ENCODE results near the gene SIGMAR1.
"Not testable (repeated sequence)": the region's sequence is repeated elsewhere in the genome, so short reads cannot be mapped to it uniquely, and the experiment has no call there.

The SIGMAR1 gene

DNA sequence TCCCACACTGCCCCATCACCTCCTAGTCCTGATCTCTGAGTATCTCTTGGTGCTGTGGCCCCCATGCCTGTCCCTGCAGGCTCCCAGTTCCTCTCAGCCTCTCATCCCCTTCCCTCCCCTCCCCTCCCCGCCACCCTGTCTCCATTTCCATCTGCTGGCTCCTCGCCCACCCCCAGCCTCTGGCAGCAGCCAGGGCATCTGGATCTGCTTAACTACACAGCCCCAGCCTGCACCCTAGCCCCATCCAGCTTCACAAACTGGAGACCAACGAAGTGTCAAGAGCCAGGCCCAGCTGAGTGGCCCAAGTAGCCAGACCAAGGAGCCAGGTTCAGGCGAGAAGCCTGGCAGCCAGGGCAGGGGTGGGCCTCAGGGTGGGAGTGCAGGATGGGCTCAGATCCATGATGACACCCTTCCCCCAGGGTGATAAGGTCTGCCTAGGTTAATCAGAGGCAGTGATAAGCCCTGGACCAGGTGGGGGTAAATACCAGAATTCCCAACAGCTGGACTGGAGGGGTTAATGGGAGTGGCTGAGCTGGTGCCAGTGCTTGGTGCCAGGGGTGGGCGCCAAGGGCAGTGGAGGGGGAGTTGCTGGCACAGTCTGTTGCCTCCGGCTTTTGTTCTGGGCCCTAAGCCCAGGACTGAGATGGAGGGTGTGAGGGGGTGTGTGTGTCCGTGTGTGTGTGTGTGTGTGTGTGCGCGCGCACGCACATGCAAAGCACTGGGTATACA is 16.9 kb upstream of the SIGMAR1 start:
- peak; percentile 81 for DNase-seq

DNA sequence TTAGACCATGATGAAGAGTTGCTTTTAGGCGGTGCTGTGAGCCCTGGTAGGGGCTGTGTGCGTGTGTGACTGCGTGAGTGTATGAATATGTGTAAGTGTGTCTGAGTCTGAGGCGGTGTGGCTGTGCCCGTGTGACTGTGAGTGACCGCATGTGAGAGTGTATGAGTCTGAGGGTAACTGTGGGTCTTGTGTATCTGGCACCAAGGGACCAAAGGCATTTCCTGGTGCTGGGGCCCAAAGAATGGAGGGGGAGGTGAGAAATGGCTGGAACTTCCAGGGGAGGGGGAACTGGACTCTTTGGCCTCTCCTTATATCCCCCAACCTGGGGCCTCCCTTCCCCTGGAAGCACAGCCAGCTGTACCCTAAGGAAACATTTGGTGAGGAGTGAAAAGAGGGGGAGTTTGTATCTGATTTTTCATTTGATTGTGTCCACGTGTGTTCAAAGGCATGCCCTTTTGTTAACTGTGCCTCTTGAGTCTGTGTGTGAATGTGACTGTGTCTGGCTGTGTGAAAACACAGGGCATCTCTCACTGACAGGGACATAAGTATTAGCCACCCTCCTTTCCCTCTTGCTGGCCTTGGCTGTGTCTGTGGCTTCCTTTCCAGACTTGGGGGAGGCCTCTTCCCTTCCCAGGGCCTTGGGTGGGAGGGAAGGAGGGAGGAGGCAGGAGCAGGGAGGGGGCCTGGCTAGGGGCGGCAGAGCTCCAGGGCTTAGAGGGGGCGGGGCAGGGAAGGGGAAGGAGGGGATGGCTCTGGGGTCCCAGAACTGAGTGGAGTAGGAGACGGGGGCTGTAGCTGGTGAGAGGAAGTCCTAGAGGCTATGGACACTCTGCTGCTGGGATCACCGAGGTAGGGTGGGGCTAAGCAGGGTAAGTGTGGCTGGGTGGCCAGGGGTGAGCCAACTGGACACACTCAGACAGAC is 15.8 kb upstream of the SIGMAR1 start:
- DNase-seq, result no peak

DNA sequence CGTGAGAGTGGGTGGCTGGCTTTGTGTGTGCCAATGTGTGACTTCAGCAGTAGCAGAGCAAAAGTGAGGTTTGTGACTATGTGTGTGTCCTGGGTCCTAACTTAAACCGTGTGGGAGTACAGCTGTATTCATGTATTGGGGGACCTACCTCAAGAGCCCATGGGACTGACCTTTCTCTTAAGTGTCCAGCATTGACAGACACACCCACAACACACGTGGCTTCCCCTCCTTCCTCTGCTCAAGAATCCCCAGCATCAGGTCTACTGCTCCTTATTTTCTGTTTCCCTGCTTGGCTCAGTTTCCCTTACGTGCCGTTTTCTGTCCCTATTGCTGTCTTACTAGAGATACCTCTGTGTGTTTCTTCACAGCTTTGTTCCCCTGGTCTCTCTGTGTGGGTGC is 15.0 kb upstream of the SIGMAR1 start:
- no peak for DNase-seq

GRCh38 chr9:34651876-34652601 is 14.5 kb upstream of the SIGMAR1 start, which contains the start of gene IL11RA:
Gene IL11RA, plus strand, starts transcription at chr9:34652185. Its CDS starts 3,033 bp downstream, at chr9:34655218.
- peak; percentile 89 for DNase-seq

DNA sequence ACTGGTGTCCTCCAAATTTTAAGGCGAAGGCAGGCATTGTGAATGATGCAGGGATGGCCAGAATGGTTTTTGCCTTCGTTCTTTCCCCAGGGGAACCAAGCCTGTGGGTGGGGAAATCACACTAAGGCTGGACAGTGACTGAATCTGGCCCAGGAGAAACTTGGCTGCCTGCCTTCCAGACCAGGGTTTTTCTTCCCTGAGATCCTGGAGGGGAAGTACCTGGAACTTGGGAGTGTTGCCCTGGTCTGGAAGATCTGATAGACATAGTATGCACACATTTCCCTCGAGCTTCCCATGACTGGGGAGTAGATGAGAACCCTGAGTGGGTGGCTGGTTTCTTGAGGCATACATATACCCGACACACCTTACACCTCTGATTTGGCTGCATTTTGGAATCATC is 13.7 kb upstream of the SIGMAR1 start:
- DNase-seq, result no peak

GRCh38 chr9:34650816-34651215 is 13.2 kb upstream of the SIGMAR1 start:
- DNase-seq, result peak; percentile 24

- DNase-seq, result no peak
These were observed 11.1 kb upstream of the SIGMAR1 start for GRCh38 chr9:34648673-34649072.

GRCh38 chr9:34647651-34648050 is 10.1 kb upstream of the SIGMAR1 start:
- no peak for DNase-seq

DNA sequence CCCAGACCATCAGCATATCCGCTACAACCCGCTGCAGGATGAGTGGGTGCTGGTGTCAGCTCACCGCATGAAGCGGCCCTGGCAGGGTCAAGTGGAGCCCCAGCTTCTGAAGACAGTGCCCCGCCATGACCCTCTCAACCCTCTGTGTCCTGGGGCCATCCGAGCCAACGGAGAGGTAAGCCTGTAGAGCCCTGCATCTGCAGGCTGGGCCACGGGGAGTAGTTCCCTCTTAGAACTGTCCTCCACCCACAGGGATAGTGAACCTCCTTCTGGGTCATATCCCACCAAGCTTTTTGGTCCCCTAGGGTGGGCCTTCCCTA is 9.5 kb upstream of the SIGMAR1 start:
- DNase-seq, result no peak

DNA sequence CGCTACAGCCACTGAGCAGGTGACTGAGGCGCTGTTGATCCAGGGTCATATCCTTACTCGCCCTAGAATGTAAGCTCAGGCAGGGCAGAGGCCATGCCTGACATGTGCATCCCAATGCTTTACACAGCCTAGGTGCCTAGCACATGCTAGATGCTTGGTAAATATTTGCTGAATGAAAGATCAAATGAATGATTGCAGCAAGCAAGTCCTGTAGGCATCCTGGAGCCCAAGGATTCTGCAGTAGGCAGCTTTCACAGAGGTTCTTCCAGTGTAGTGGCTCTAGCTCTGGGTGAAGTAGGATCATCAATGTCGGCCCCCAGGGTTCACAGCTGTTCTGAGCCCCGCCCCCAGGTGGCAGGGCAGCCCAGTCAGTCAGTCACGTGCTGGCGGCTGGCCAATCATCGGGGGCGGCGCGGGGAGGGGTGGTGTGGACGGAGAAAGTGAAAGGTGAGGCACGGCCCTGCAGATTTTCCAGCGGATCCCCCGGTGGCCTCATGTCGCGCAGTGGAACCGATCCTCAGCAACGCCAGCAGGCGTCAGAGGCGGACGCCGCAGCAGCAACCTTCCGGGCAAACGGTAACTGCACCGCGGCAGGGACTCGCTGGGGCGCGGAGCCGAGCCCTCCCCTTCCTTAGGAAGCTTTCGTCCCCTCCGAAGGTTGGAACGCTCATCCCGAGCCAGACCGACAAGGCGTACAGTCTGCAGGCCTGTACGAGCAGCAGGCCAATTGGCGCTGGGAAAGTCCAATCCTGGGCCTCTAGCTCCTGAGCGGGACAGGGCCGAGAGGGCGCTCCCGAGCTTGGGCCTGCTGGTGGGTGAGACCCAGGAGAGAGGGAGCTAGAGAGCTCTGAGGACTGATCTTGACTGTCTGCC is 8.9 kb upstream of the SIGMAR1 start, which contains the start of gene GALT:
Gene GALT (plus strand): TSS at position 465 of the 873 bp plus-strand sequence. CDS start 30 bp downstream, at position 495.
- DNase-seq, result peak; percentile 89

- no peak for DNase-seq
These were observed 7.3 kb upstream of the SIGMAR1 start for GRCh38 chr9:34644766-34645314.

GRCh38 chr9:34642679-34643078 is 5.1 kb upstream of the SIGMAR1 start:
- DNase-seq, result no peak

DNA sequence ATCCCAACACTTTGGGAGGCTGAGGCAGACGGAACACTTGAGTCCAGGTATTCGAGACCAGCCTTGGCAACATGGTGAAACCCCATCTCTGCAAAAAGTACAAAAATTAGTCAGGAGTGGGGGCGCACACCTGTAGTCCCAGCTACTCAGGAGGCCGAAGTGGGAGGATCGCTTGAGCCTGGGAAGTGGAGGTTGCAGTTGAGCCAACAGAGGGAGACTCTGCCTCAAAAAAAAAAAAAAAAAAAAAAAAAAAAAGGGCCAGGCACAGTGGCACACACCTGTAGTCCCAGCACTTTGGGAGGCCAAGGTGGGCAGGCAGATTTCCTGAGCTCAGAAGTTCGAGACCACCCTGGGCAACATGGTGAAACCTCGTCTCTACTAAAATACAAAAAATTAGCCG is 1.7 kb upstream of the SIGMAR1 start:
- not testable (repeated sequence) for DNase-seq

- DNase-seq, result no peak
These were observed 505 bp upstream of the SIGMAR1 start for GRCh38 chr9:34638138-34638445.

DNA sequence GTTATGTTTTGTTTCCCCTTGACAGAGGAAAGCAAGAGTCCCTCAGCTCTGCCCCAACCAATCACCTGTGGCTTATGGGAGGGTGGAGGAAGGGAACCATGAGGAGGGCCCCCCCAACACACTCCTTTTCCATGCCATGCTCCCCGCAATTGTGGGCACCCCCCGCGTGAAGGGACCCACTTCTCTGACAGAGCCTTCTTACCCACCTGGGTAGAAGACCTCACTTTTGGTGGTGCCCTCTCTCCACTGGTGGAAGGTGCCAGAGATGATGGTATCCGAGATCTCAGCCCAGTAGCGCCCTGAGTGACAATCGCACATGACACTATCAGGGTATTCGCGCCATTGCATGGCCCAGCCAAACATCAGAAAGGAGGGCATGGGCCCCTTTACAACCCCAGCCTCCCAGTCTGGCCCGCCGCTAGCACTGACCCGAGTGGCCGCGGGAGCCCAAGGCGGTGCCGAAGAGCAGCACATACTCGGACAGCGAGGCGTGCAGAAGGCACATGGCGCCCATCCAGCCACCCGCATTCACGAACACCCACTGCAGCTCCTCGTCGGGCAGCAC is 714 bp downstream of the SIGMAR1 start:
- no peak for DNase-seq

DNA sequence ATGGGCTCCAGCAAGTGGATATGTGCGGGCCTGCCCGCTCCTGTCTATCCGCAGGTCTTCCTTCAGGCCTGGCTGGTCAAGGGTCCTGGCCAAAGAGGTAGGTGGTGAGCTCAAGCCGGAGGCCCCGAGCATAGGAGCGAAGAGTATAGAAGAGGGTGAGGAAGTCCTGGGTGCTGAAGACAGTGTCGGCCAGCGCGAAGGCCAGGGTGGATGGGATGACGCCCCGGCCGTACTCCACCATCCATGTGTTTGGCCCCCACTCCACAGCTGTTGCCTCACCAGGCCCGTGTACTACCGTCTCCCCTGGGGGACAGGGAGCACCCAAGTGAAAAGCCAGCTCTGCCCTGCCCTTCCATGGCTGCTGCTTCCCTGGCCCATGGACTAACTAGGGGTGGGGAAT is 2.0 kb downstream of the SIGMAR1 start:
- DNase-seq, result no peak

GRCh38 chr9:34634551-34635248 is 2.9 kb downstream of the SIGMAR1 start:
- no peak for DNase-seq

DNA sequence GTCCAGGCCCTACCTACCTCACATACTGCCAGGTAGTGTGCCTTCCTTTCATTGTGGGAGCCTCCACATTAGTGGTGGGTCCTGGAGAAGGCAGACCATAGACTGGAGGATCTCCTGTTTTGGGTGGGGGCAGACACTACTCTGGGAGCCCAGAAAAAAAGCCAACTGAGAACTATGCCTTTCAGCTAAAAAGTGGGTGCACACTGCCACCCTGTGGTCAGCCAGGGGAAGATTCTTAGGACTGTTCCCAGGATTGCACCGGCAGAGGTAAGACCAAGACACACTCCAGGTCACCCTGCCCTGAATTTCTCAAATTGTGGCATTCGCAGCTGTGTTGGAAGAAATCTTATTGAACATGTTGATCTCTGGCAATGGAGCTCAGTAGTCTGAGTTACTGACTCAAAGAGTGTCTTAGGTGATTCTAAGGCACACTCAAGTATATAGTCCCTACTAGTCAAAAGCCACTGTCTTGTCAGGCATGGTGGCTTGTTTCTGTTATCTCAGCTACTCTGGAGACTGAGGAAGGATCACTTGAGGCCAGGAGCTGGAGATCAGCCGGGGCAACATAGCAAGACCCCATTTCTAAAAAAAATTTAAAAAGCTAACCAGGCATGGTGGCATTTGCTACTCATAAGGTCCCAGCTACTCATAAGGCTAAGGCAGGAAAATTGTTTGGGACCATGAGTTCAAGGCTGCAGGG is 3.6 kb downstream of the SIGMAR1 start:
- DNase-seq, result peak; percentile 72

DNA sequence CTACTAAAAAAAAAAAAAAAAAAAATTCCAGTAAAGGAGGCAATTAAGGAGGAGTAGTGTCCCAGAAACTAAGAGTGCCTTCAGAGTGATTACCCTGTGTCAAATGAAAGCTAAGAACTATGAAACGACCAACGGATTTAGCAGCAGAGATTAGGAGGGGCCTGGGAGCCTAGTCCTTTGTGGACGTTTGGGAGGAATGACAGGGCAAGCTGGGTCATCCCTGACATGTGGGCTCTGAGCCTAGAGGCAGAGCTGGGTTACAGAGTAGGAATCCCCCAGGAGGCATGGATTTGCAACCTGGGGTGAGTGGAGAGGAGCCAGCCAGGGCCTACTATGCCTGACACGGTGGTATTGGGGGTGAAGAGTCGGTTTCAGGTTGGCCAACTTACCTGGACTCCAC is 4.4 kb downstream of the SIGMAR1 start:
- no peak for DNase-seq

GRCh38 chr9:34630402-34631154 is 7.0 kb downstream of the SIGMAR1 start:
- no peak for DNase-seq
